ENCODE measurements around the gene KLHL10. TPM values are rescaled to one million over a fixed set of nuclear protein-coding genes. Genes with fewer than 3 reads are reported as not detected.

Gene KLHL10
- total RNA-seq, 2 experiments from 2014 or later, result not detected

DNA sequence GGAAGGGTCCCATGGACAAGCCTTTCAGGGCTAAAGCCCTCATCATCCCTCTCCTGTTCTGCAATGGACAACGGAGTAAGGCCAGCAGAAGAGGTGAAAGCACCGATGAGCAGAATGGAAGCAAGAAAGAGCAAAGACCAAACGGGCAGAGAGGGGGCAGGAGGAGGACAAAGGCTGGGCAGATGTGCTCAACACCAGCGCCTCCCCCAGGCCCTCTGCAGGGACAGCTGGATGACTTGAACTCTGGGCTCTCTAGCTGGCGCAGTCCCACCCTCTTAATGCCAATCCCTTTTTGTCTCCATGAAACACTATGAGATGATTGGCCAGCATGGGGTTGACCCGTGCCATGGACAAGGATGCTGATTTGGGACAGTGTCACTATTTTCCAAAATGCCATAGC, 59.1 kb downstream of the KLHL10 start:
- intact Hi-C loops (cut with DNase I, micrococcal nuclease), result no loop called here
- Mint-ChIP-seq H3K4me1 (ENCODE audit: low read depth) (no peaks in the 10 kb centered on the region), H3K27ac (no peak overlapping the region), H3K27me3 (no peaks in the 10 kb centered on the region), H3K36me3 (ENCODE audit: low read depth) (peaks cover 77% of the 10 kb centered on the region), H3K4me3 (no peak overlapping the region), H3K9me3 (no peaks in the 10 kb centered on the region)
- Histone ChIP-seq H3K27ac (ENCODE audit: low read depth in 1 of 2, low read length in 2 of 2) (no peak overlapping the region), H3K4me3 (ENCODE audit: low read length) (no peak overlapping the region), H3K4me1 (ENCODE audit: insufficient read depth, low read length) (no peaks in the 10 kb centered on the region), H3K9me3 (ENCODE audit: control insufficient read depth in 1 of 2, insufficient read depth in 1 of 2, low read length in 2 of 2) (no peaks in the 10 kb centered on the region), H3K36me3 (ENCODE audit: insufficient read depth, low read length) (peaks cover 85% of the 10 kb centered on the region), H3K27me3 (ENCODE audit: control insufficient read depth in 1 of 2, insufficient read depth in 2 of 2, low read length in 2 of 2) (no peaks in the 10 kb centered on the region)
- ATAC-seq (ENCODE audit: poor library complexity) (no peak), DNase-seq (no peak)
- CTCF ChIA-PET, result no interaction called here
- POLR2A ChIA-PET, result no interaction called here
- TF ChIP-seq, protein P1, sequence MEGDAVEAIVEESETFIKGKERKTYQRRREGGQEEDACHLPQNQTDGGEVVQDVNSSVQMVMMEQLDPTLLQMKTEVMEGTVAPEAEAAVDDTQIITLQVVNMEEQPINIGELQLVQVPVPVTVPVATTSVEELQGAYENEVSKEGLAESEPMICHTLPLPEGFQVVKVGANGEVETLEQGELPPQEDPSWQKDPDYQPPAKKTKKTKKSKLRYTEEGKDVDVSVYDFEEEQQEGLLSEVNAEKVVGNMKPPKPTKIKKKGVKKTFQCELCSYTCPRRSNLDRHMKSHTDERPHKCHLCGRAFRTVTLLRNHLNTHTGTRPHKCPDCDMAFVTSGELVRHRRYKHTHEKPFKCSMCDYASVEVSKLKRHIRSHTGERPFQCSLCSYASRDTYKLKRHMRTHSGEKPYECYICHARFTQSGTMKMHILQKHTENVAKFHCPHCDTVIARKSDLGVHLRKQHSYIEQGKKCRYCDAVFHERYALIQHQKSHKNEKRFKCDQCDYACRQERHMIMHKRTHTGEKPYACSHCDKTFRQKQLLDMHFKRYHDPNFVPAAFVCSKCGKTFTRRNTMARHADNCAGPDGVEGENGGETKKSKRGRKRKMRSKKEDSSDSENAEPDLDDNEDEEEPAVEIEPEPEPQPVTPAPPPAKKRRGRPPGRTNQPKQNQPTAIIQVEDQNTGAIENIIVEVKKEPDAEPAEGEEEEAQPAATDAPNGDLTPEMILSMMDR (IDR thresholded peaks at IDR 0.05), result no peak

Other genes with a start within 250 kb of the KLHL10 start
- gene KRT16, start 225.1 kb upstream of the KLHL10 start, total RNA-seq, result not detected
- not detected for gene KRT17, start 213.2 kb upstream of the KLHL10 start, total RNA-seq
- gene EIF1, start 148.9 kb upstream of the KLHL10 start, total RNA-seq, result 1,000 to 10,000 TPM; 3,351 to 3,391 TPM
- not detected for gene GAST, start 125.5 kb upstream of the KLHL10 start, total RNA-seq
- under 1 TPM in 1 of 2 experiments, not detected in 1; 0.11 TPM for gene HAP1, start 103.2 kb upstream of the KLHL10 start, total RNA-seq
- 1 to 10 TPM in 1 of 2 experiments, under 1 TPM in 1; 0.88 to 1.1 TPM for gene JUP, start 51.1 kb upstream of the KLHL10 start, total RNA-seq
- 1 to 10 TPM; 1.3 to 2.3 TPM for gene P3H4, start 25.9 kb upstream of the KLHL10 start, total RNA-seq
- not detected for gene FKBP10, start 24.8 kb upstream of the KLHL10 start, total RNA-seq
- 10 to 100 TPM; 25.7 to 29.7 TPM for gene NT5C3B, start 1.6 kb upstream of the KLHL10 start, total RNA-seq
- 10 to 100 TPM; 32.9 to 34.0 TPM for gene KLHL11, start 27.6 kb downstream of the KLHL10 start, total RNA-seq
- gene ACLY, start 81.1 kb downstream of the KLHL10 start, total RNA-seq, result 10 to 100 TPM; 25.9 to 28.3 TPM
- gene ODAD4, start 92.8 kb downstream of the KLHL10 start, total RNA-seq, result 1 to 10 TPM; 2.2 to 2.7 TPM
- gene CNP, start 129.0 kb downstream of the KLHL10 start, total RNA-seq, result 10 to 100 TPM; 19.2 to 23.4 TPM
- gene DNAJC7, start 179.6 kb downstream of the KLHL10 start, total RNA-seq, result 100 to 1,000 TPM; 117 to 140 TPM
- 10 to 100 TPM; 12.5 to 12.9 TPM for gene NKIRAS2, start 182.3 kb downstream of the KLHL10 start, total RNA-seq
- under 1 TPM; 0.42 to 0.55 TPM for gene C17orf113, start 212.8 kb downstream of the KLHL10 start, total RNA-seq

All from CD4-positive, alpha-beta T cell (primary cell).